GF-D8 (cell line): ENCODE measurements around the gene TRAF3.

Source experiments
- DNase-seq: peaks from one replicate; lab custom pipeline; 2025; lab: John Stamatoyannopoulos, UW

Gene TRAF3

GRCh38 chr14:102777711-102778337, 575 bp downstream of the TRAF3 start:
- no peak for DNase-seq

- no peak for DNase-seq
Observed at GRCh38 chr14:102778338-102779083, 1.3 kb downstream of the TRAF3 start.

GRCh38 chr14:102779084-102779462, 1.8 kb downstream of the TRAF3 start:
- DNase-seq = no peak

GRCh38 chr14:102779574-102780315, 2.5 kb downstream of the TRAF3 start:
- no peak for DNase-seq

GRCh38 chr14:102781063-102781462, 3.8 kb downstream of the TRAF3 start:
- DNase-seq = no peak

- DNase-seq = no peak
Observed at GRCh38 chr14:102782974-102783373, 5.7 kb downstream of the TRAF3 start.

- DNase-seq = no peak
Observed at GRCh38 chr14:102784892-102785594, 7.8 kb downstream of the TRAF3 start.

GRCh38 chr14:102785595-102785963, 8.3 kb downstream of the TRAF3 start:
- DNase-seq = no peak

- DNase-seq = no peak
Observed at GRCh38 chr14:102786768-102787167, 9.5 kb downstream of the TRAF3 start.

- no peak for DNase-seq
Observed at GRCh38 chr14:102789349-102789748, 12.1 kb downstream of the TRAF3 start.

- no peak for DNase-seq
Observed at GRCh38 chr14:102793531-102794328, 16.5 kb downstream of the TRAF3 start.

- peak; percentile 24 for DNase-seq
Observed at GRCh38 chr14:102795060-102795925, 18.0 kb downstream of the TRAF3 start.

GRCh38 chr14:102796661-102797190, 19.5 kb downstream of the TRAF3 start:
- no peak for DNase-seq

- DNase-seq = no peak
Observed at GRCh38 chr14:102798926-102799325, 21.7 kb downstream of the TRAF3 start.

- DNase-seq = no peak
Observed at GRCh38 chr14:102799684-102800562, 22.7 kb downstream of the TRAF3 start.

GRCh38 chr14:102802834-102803523, 25.7 kb downstream of the TRAF3 start:
- DNase-seq = no peak

GRCh38 chr14:102804858-102805257, 27.6 kb downstream of the TRAF3 start:
- no peak for DNase-seq

GRCh38 chr14:102805371-102805891, 28.2 kb downstream of the TRAF3 start:
- no peak for DNase-seq

- DNase-seq = no peak
Observed at GRCh38 chr14:102805941-102806340, 28.7 kb downstream of the TRAF3 start.
